Naive thymus-derived CD4-positive, alpha-beta T cell (primary cell): ENCODE data around the gene CDK3. TPM values are rescaled to one million over a fixed set of nuclear protein-coding genes. Genes with fewer than 3 reads are reported as not detected.

ENCODE experiments used
- ATAC-seq: fragments of 150-1000 bp; cut with Tn5 transposase; 2 replicates; pipeline ENCODE4 v1.10.0; 2021; ENCODE audit warnings: mild to moderate bottlenecking, moderate library complexity
- CTCF ChIA-PET: fragments of 350-600 bp; sonication (Branson Sonifier 250); formaldehyde crosslinking; loops from one replicate; lab custom pipeline; 2021; ENCODE audit warnings: antibody characterized with exemption; lab: Charles Lee
- POLR2A ChIA-PET: fragments of 350-600 bp; sonication (Branson Sonifier 250); formaldehyde crosslinking; loops from one replicate; lab custom pipeline; 2021; ENCODE audit warnings: antibody characterized with exemption, inconsistent platforms; lab: Charles Lee
- DNase-seq, 9 donors: peaks; one replicate each; pipeline versions ENCODE4 v3.0.0 to v3.0.0-alpha.2; 2020 to 2022; ENCODE audit warnings: mixed read lengths in 1 of 9
- H3K27ac ChIP-seq: one replicate; pipeline ENCODE4 v1.7.0; 2013; ENCODE audit warnings: mild to moderate bottlenecking, low read depth, low read length, moderate library complexity
- H3K27me3 ChIP-seq, 2 donors: one replicate each; pipeline ENCODE4 v1.7.0; 2013; ENCODE audit warnings: low read length in 2 of 2, mild to moderate bottlenecking in 2 of 2, moderate library complexity in 2 of 2; ENCODE audit not compliant: control insufficient read depth in 2 of 2, insufficient read depth in 2 of 2
- H3K36me3 ChIP-seq, 3 experiments: 1 replicate in 2 of 3; 2 replicates in 1 of 3; pipeline ENCODE4 v1.7.0; 2013; ENCODE audit warnings: low read length in 3 of 3, mild to moderate bottlenecking in 3 of 3, moderate library complexity in 1 of 3; ENCODE audit not compliant: insufficient read depth in 3 of 3, control insufficient read depth in 2 of 3
- H3K4me1 ChIP-seq, 2 donors: one replicate each; pipeline ENCODE4 v1.7.0; 2013; ENCODE audit warnings: low read length in 2 of 2, mild to moderate bottlenecking in 2 of 2, moderate library complexity in 1 of 2; ENCODE audit not compliant: control insufficient read depth in 2 of 2, insufficient read depth in 2 of 2
- H3K4me3 ChIP-seq: 2 replicates; pipeline ENCODE4 v1.7.0; 2013; ENCODE audit warnings: mild to moderate bottlenecking, low read length
- H3K9me3 ChIP-seq, 3 experiments: 1 replicate in 2 of 3; 2 replicates in 1 of 3; pipeline ENCODE4 v1.7.0; 2013; ENCODE audit warnings: low read length in 3 of 3; ENCODE audit not compliant: control insufficient read depth in 2 of 3
- H3K27ac Mint-ChIP-seq, 9 donors: one replicate each; pipeline ENCODE4 v1.8.0; 2020 to 2022; ENCODE audit warnings: mixed read lengths in 9 of 9, mild to moderate bottlenecking in 8 of 9, moderate library complexity in 5 of 9, inconsistent platforms in 2 of 9
- H3K27me3 Mint-ChIP-seq, 5 donors: one replicate each; pipeline ENCODE4 v1.8.0; 2021 to 2022; ENCODE audit warnings: mixed read lengths in 5 of 5, mild to moderate bottlenecking in 1 of 5
- H3K36me3 Mint-ChIP-seq, 5 donors: one replicate each; pipeline ENCODE4 v1.8.0; 2020 to 2022; ENCODE audit warnings: mixed read lengths in 5 of 5, mild to moderate bottlenecking in 3 of 5, inconsistent platforms in 1 of 5
- H3K4me1 Mint-ChIP-seq, 7 donors: one replicate each; pipeline ENCODE4 v1.8.0; 2020 to 2022; ENCODE audit warnings: mixed read lengths in 7 of 7, mild to moderate bottlenecking in 3 of 7, inconsistent platforms in 1 of 7
- H3K4me3 Mint-ChIP-seq, 10 donors: one replicate each; pipeline ENCODE4 v1.8.0; 2020 to 2022; ENCODE audit warnings: mild to moderate bottlenecking in 10 of 10, mixed read lengths in 10 of 10, moderate library complexity in 6 of 10, inconsistent platforms in 2 of 10
- H3K9me3 Mint-ChIP-seq, 11 donors: one replicate each; pipeline ENCODE4 v1.8.0; 2020 to 2022; ENCODE audit warnings: mixed read lengths in 11 of 11, mild to moderate bottlenecking in 4 of 11, inconsistent platforms in 1 of 11, moderate library complexity in 1 of 11
- intact Hi-C, 2 donors: fragments of 100-400 bp; cut with micrococcal nuclease; formaldehyde crosslinking; loops; one replicate each; pipeline ENCODE4 v1.15.1; 2023
- polyA plus RNA-seq, 2 donors: library from polyadenylated mRNA; unstranded; fragments of 300-500 nt; fragmentation: Illumina TruSeq; gene quantifications; one replicate each; pipeline ENCODE4 v1.2.3, GENCODE V29; 2021
- total RNA-seq, 6 experiments: library from RNA in 5 of 6; stranded (reverse) in 5 of 6; gene quantifications; 1 replicate in 5 of 6; 2 replicates in 1 of 6; pipeline ENCODE4 v1.2.3 and lab custom pipeline; 2021 to 2026

The CDK3 gene
- total and polyA plus RNA-seq, 7 experiments from 2014 or later, result 0.28 to 9.9 (median 7.2) TPM

GRCh38 chr17:76048025-76048605 lies 47.5 kb downstream of the CDK3 start:
- H3K27ac Mint-ChIP-seq, result peak overlapping the region; percentile 28 to 83 (median 79)
- no peak for ATAC-seq
- Histone ChIP-seq H3K36me3 (peaks cover 18 to 93% (median 42%) of the 10 kb centered on the region in 3 experiments), H3K4me1 (no peaks in the 10 kb centered on the region), H3K27ac (peak overlapping the region; percentile 53), H3K27me3 (no peaks in the 10 kb centered on the region), H3K4me3 (no peak overlapping the region), H3K9me3 (no peaks in the 10 kb centered on the region)
- no peak overlapping the region for H3K4me3 Mint-ChIP-seq
- H3K27me3 Mint-ChIP-seq, result no peaks in the 10 kb centered on the region
- intact Hi-C loops, result no loop called here
- POLR2A ChIA-PET, result interaction anchor here (0.6 kb wide), 1 partner anchor 16 kb away, joined by 3 read pairs; no protein-coding TSS in a partner anchor
- H3K4me1 Mint-ChIP-seq, result peaks cover 4 to 33% (median 30%) of the 10 kb centered on the region in 7 donors
- no peak for DNase-seq
- no peaks in the 10 kb centered on the region for H3K9me3 Mint-ChIP-seq
- H3K36me3 Mint-ChIP-seq, result peaks cover 15 to 64% (median 24%) of the 10 kb centered on the region in 5 donors
- CTCF ChIA-PET, result interaction anchor here (0.9 to 1.4 kb wide), 2 partner anchors 34 to 232 kb away, joined by 3 read pairs; no protein-coding TSS in a partner anchor

GRCh38 chr17:76048711-76049110 lies 48.1 kb downstream of the CDK3 start:
- H3K4me3 Mint-ChIP-seq, result peak overlapping the region in 1 of 10 donors; percentile 26
- Histone ChIP-seq H3K9me3 (no peaks in the 10 kb centered on the region), H3K36me3 (peaks cover 12 to 93% (median 42%) of the 10 kb centered on the region in 3 experiments), H3K27me3 (no peaks in the 10 kb centered on the region), H3K4me3 (no peak overlapping the region), H3K4me1 (no peaks in the 10 kb centered on the region), H3K27ac (peak overlapping the region; percentile 53)
- H3K27me3 Mint-ChIP-seq, result no peaks in the 10 kb centered on the region
- CTCF ChIA-PET, result interaction anchor here (0.8 to 1.5 kb wide), 4 partner anchors 16 to 231 kb away, joined by 3 to 7 read pairs (median 6); no protein-coding TSS in a partner anchor
- peaks cover 19 to 59% (median 25%) of the 10 kb centered on the region in 5 donors for H3K36me3 Mint-ChIP-seq
- peaks cover 7 to 34% (median 30%) of the 10 kb centered on the region in 7 donors for H3K4me1 Mint-ChIP-seq
- ATAC-seq, result peak; percentile 73
- DNase-seq, result peak in 5 of 9 donors; percentile 18 to 53 (median 27)
- intact Hi-C loops, result no loop called here
- peak overlapping the region in 8 of 9 donors; percentile 41 to 87 (median 79) for H3K27ac Mint-ChIP-seq
- H3K9me3 Mint-ChIP-seq, result no peaks in the 10 kb centered on the region
- POLR2A ChIA-PET, result interaction anchor here (0.6 to 1.2 kb wide), 3 partner anchors 12 to 17 kb away, joined by 3 read pairs; no protein-coding TSS in a partner anchor

GRCh38 chr17:76049239-76049638 lies 48.6 kb downstream of the CDK3 start:
- Mint-ChIP-seq H3K4me1 (peaks cover 9 to 38% (median 30%) of the 10 kb centered on the region in 7 donors), H3K36me3 (peaks cover 22 to 59% (median 24%) of the 10 kb centered on the region in 5 donors), H3K27ac (peak overlapping the region; percentile 1 to 87 (median 79)), H3K27me3 (no peaks in the 10 kb centered on the region), H3K9me3 (no peaks in the 10 kb centered on the region), H3K4me3 (peak overlapping the region in 1 of 10 donors; percentile 26)
- Histone ChIP-seq H3K27ac (peak overlapping the region; percentile 53), H3K36me3 (peaks cover 8 to 93% (median 37%) of the 10 kb centered on the region in 3 experiments), H3K4me3 (no peak overlapping the region), H3K4me1 (no peaks in the 10 kb centered on the region), H3K9me3 (no peaks in the 10 kb centered on the region), H3K27me3 (no peaks in the 10 kb centered on the region)
- intact Hi-C loops, result no loop called here
- POLR2A ChIA-PET, result interaction anchor here (0.8 to 1.2 kb wide), 2 partner anchors 12 to 16 kb away, joined by 3 read pairs; no protein-coding TSS in a partner anchor
- CTCF ChIA-PET, result interaction anchor here (0.8 to 1.5 kb wide), 4 partner anchors 16 to 231 kb away, joined by 3 to 7 read pairs (median 6); no protein-coding TSS in a partner anchor
- DNase-seq (no peak), ATAC-seq (no peak)

- peaks cover 9 to 38% (median 30%) of the 10 kb centered on the region in 7 donors for H3K4me1 Mint-ChIP-seq
- H3K9me3 Mint-ChIP-seq, result no peaks in the 10 kb centered on the region
- no peaks in the 10 kb centered on the region for H3K9me3 ChIP-seq
- H3K4me3 ChIP-seq, result no peak overlapping the region
- no peak overlapping the region for H3K4me3 Mint-ChIP-seq
- peak overlapping the region; percentile 53 for H3K27ac ChIP-seq
- peaks cover 19 to 53% (median 23%) of the 10 kb centered on the region in 5 donors for H3K36me3 Mint-ChIP-seq
- POLR2A ChIA-PET, result interaction anchor here (1.2 kb wide), 2 partner anchors 11 to 14 kb away, joined by 3 read pairs; no protein-coding TSS in a partner anchor
- intact Hi-C loops, result no loop called here
- DNase-seq, result no peak
- peak overlapping the region in 5 of 9 donors; percentile 55 to 81 (median 68) for H3K27ac Mint-ChIP-seq
- H3K27me3 ChIP-seq, result no peaks in the 10 kb centered on the region
- no peak for ATAC-seq
- no peaks in the 10 kb centered on the region for H3K4me1 ChIP-seq
- CTCF ChIA-PET, result interaction anchor here (1.0 to 1.7 kb wide), 4 partner anchors 31 to 230 kb away, joined by 3 to 7 read pairs (median 4); no protein-coding TSS in a partner anchor
- no peaks in the 10 kb centered on the region for H3K27me3 Mint-ChIP-seq
- H3K36me3 ChIP-seq, result peaks cover 8 to 92% (median 30%) of the 10 kb centered on the region in 3 experiments
Observed at GRCh38 chr17:76049836-76050537, 49.3 kb downstream of the CDK3 start.

- H3K27ac Mint-ChIP-seq, result peak overlapping the region in 7 of 9 donors; percentile 28 to 81 (median 62)
- peaks cover 9 to 38% (median 30%) of the 10 kb centered on the region in 7 donors for H3K4me1 Mint-ChIP-seq
- POLR2A ChIA-PET, result interaction anchor here (1.0 to 1.2 kb wide), 2 partner anchors 15 to 53 kb away, joined by 3 read pairs; partner anchors contain the start of gene EXOC7
Observed at GRCh38 chr17:76050538-76051467, 50.1 kb downstream of the CDK3 start.

More at GRCh38 chr17:76050538-76051467, 50.1 kb downstream of the CDK3 start:
- Histone ChIP-seq H3K36me3 (peaks cover 8 to 89% (median 23%) of the 10 kb centered on the region in 3 experiments), H3K9me3 (no peaks in the 10 kb centered on the region), H3K4me3 (no peak overlapping the region), H3K4me1 (no peaks in the 10 kb centered on the region), H3K27me3 (no peaks in the 10 kb centered on the region), H3K27ac (no peak overlapping the region)
- peaks cover 15 to 45% (median 22%) of the 10 kb centered on the region in 5 donors for H3K36me3 Mint-ChIP-seq
- H3K4me3 Mint-ChIP-seq, result peak overlapping the region in 1 of 10 donors; percentile 45
- ATAC-seq (no peak), DNase-seq (no peak)
- no peaks in the 10 kb centered on the region for H3K9me3 Mint-ChIP-seq
- CTCF ChIA-PET, result interaction anchor here (0.8 to 1.7 kb wide), 2 partner anchors 14 to 37 kb away, joined by 3 to 5 read pairs; no protein-coding TSS in a partner anchor
- no peaks in the 10 kb centered on the region for H3K27me3 Mint-ChIP-seq
- intact Hi-C loops, result no loop called here
